Left kidney (tissue), 8 donors: ENCODE measurements around the gene LELP1. TPM values are rescaled to one million over a fixed set of nuclear protein-coding genes. Genes with fewer than 3 reads are reported as not detected.
"Not testable (repeated sequence)": the region's sequence is repeated elsewhere in the genome, so short reads cannot be mapped to it uniquely, and the experiment has no call there.

Experiments used
- DNase-seq: peaks from one replicate; pipeline ENCODE4 v3.0.0-alpha.2; 2013
- long read RNA-seq, 8 donors: transcript quantifications; one replicate each; lab custom pipeline, GENCODE V29; 2026
- polyA plus RNA-seq: library from polyadenylated mRNA; unstranded; fragments of 120-200 nt; gene quantifications from one replicate; pipeline ENCODE4 v1.2.1, GENCODE V29; 2013; ENCODE audit not compliant: insufficient read length

Gene LELP1
- not detected for polyA plus RNA-seq
- long read RNA-seq, donor 1: 0 reads
- long read RNA-seq, donor 2: 0 reads
- long read RNA-seq, donor 3: 0 reads
- long read RNA-seq, donor 4: 0 reads
- long read RNA-seq, donor 5: 0 reads
- long read RNA-seq, donor 6: 0 reads
- long read RNA-seq, donor 7: 0 reads
- long read RNA-seq, donor 8: 0 reads

- no peak for DNase-seq
Measured at GRCh38 chr1:153203130-153203529, at the start of gene LELP1. LELP1 (plus strand) TSS chr1:153203430; CDS start chr1:153204708, 1,278 bp downstream.

DNA sequence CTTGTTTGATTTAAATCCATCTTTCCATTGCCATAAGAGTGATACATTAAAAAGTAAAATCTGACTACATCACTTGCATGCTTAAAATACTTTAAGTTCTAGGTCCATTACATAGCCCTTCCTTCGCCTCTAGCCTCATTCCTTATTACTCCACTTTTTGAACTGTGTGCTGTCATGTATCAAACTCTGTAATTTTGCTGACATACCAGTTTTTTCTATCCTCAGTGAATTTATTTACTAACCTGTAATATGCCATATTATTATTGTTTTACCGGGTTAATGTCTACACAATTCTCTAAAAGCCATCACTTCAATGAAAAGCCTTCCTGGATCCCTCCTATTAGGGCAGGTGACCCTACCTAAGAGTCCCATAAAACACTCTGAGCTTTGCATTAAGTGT is 47.7 kb upstream of the LELP1 start:
- no peak for DNase-seq

DNA sequence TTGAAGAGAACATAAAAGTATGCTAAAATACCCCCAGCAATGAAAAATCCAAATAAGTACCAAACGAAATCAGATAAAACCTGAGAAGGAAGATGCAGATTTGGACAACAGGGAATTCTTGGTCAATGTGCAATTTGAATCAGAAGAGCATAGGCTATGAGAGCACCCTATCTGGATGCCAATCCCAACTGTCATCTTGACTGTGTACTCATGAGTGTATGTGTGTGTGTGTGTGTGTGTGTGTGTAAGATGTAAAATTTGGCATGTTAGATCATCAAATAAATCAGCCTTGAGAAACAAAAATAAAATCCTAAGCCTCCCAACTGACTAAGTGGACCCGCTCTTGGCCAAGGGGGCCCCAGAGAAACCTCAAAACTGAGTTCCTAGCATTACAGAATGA is 34.5 kb upstream of the LELP1 start:
- DNase-seq: no peak

- DNase-seq: no peak
Measured at GRCh38 chr1:153174624-153175023, 28.6 kb upstream of the LELP1 start.

GRCh38 chr1:153178922-153179321 is 24.3 kb upstream of the LELP1 start:
- DNase-seq: no peak

DNA sequence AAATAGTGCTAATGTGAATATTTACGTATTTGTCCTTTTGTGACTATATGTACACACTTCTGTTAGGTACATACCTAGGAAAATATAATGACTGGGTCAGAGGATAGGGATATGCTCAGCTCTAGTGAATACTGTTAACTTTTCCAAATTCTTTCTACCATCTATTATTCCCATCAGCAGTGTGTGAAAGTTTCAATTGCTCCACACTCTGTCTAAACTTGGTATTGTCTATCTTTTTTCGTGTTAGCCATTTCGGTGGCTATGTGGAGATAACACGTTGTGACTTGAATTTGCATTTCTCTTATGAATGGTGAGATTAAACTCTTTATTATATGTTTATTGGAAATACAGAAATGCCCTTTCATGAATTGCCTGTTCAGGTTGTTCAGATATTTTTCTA is 22.7 kb upstream of the LELP1 start:
- DNase-seq: no peak

- DNase-seq: not testable (repeated sequence)
Measured at GRCh38 chr1:153188301-153188700, 14.9 kb upstream of the LELP1 start.

GRCh38 chr1:153190373-153190772 is 12.9 kb upstream of the LELP1 start:
- no peak for DNase-seq

DNA sequence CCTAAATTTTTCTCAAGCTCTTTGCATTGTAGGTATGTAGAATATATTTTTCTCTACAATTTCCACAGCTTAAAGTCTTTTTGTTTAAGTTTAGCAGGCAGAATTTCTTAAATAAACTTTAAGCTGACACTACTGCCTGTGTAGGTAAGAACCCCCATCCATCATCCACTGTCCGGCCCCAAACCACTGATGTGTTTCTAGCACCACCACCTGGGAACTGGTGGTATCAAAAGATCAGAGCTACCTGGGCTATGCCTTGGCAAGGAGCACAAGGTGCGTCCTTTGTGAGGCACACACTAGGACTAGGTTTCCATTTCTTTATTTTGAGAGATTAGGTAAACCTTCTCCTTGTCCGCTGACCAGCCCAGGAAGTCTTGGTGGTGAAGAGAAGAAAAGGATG is 10.5 kb upstream of the LELP1 start:
- peak; percentile 17 for DNase-seq

DNA sequence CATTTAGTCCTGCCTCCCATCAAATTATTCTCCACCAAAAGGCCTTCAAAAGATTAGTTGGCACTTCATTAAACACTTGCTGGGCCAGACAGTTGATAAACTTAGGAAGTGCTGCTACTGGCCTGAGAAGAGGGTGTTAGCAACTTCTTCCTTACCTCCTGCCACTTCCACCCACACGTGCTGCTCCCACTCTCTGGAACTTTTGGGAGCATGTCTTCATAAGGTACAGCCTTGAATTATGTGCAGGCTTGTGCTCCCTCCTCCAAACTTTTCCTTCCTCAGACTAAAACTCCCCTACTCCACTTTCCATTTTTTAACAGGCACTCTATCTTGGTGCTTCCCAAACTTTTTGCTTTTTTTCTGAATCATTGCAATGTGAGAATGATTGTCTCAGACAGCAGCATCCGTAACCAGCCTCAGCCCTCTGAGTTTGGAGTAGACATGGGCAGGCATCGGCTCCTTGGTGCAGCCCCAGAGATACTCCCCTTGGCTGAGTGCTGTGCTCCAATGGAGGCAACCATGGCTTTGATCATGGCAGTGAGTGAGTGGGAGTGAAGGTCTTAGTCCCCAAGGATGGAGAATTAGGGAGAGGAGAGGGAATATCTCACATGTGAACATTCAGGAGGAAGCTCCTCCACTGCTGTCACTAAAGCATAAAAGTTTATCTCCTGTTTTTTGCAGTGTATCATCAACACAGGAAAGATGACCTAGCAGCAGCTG is 8.7 kb upstream of the LELP1 start:
- DNase-seq: no peak

DNA sequence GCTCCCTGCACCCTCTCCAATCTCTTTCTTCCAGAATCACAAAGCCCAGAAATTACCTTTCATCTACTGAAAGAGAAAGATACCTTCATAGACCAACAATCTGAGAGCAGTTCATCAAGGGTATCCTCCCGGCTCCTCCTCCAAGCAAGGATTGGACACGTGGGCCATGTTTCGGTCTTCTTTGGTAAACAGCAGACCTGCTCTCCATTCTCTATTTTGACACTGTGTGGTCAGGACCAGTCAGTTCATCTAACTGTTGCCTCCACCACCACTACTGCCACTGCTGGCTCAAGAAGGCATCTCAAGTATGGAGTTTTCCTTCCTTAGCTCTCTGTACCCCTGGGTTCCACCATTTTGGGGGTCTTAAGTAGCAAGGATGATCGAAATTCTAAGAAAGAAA is 8.0 kb upstream of the LELP1 start:
- DNase-seq: no peak

DNA sequence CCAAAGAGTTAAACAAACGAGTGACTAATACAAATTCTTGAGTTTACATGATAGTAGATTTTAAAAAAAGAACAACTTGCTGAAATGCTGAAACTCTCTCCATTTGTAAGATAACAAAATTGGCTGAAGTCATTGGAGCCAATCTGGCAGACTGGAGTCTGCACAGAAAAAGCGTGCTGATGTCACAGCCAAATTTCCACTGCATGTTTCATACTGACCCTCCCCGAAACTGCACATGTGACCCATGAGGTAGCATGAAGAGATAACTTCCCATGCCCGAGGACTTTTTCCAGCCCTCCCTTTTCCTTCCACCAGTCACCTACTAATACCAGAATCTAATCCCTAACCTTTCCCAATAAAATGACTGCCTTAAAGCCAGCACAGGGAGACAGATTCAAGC is 1.2 kb upstream of the LELP1 start:
- no peak for DNase-seq

- DNase-seq: no peak
Measured at GRCh38 chr1:153206631-153207030, 3.4 kb downstream of the LELP1 start.

DNA sequence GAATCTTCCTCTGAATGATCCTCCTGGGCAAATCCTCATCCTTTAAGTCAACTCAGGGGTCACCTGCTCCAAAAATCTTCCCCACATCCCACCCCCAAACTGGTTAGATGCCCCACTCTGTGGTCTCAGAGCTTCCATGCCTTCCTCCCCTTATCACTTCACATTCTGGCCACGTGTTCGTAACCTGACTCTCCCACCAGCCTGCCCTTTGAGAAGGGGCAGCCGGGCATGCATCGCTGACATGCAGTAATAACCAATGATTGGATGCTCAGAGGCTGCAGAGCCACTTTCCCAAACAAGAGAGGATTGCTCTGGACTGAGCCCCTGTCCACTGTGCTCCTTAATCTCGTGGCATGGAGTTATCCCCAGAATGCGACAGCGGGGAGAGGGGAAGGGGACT is 7.0 kb downstream of the LELP1 start:
- DNase-seq: no peak

GRCh38 chr1:153212201-153212600 is 9.0 kb downstream of the LELP1 start:
- no peak for DNase-seq

GRCh38 chr1:153213519-153213918 is 10.3 kb downstream of the LELP1 start:
- DNase-seq: no peak

DNA sequence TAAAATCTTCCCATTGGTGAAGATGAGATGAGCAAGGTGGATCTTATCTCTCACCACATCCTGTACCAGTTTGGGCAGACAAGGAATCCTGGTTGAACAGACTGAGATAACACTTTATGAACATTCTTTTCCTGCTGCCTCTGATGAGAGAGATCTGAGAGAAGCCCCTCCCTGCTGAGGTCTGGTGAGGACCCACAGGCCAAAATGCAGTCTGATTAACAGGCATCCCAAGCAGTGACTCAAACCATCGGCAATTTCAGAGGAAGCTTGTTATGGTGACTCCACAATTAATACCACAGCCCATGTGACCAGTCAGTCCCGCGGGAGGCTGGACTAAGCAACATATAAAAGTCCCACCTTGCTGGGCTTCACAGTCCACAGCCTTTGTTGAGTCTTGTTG is 14.0 kb downstream of the LELP1 start, which contains the start of gene PRR9:
PRR9 (plus strand) TSS at position 373 of the 400 bp plus-strand sequence. CDS start 561 bp downstream, outside the sequence.
- DNase-seq: no peak

DNA sequence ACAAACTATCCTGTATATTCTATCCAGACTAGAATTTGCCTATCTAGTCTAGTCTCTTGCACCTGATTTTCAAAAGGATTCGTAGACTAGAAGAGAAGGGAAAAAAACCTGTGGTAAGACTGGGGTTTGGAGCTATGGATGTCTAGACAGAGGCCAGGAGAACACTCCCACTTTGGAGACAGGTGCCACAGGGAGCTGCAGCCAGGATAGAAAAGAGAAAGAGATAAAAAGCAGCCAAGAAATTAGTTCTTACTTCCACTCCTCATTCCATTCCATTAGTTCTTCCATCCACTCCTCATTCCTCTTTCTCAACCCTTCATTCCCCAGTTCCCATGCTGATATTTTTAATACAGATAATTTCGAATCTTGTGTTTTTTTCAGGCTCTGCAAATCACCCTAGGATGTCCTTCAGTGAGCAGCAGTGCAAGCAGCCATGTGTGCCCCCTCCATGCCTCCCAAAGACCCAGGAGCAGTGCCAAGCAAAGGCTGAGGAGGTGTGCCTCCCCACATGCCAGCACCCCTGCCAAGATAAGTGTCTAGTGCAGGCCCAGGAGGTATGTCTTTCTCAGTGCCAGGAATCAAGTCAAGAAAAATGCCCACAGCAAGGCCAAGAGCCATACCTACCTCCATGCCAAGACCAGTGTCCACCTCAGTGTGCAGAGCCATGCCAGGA is 14.7 kb downstream of the LELP1 start:
- DNase-seq: no peak

GRCh38 chr1:153220606-153221303 is 17.5 kb downstream of the LELP1 start:
- no peak for DNase-seq

GRCh38 chr1:153223040-153223891 is 20.0 kb downstream of the LELP1 start:
- peak; percentile 18 for DNase-seq

- DNase-seq: no peak
Measured at GRCh38 chr1:153227810-153228209, 24.6 kb downstream of the LELP1 start.

GRCh38 chr1:153228491-153228890 is 25.3 kb downstream of the LELP1 start:
- DNase-seq: no peak
